Cardiac muscle cell (in vitro differentiated cells and primary cell): ENCODE data around the gene PLD1. TPM values are rescaled to one million over a fixed set of nuclear protein-coding genes. Genes with fewer than 3 reads are reported as not detected.

Source experiments
- DNase-seq, 2 donors: peaks; one replicate each; pipeline versions ENCODE4 v3.0.0 to v3.0.0-alpha.2; 2010 to 2017; ENCODE audit warnings: low read depth in 1 of 2, low spot score in 1 of 2
- H3K27ac ChIP-seq: fragments of 200-600 bp; sonication (generic); 2 replicates; pipeline ENCODE4 v1.5.1; 2016
- H3K27me3 ChIP-seq: fragments of 200-600 bp; sonication (generic); 2 replicates; pipeline ENCODE4 v1.6.0; 2016; ENCODE audit warnings: control low read depth
- H3K36me3 ChIP-seq: fragments of 200-600 bp; sonication (generic); 2 replicates; pipeline ENCODE4 v1.5.1; 2016; ENCODE audit warnings: control low read depth
- H3K4me1 ChIP-seq: fragments of 200-600 bp; sonication (generic); 2 replicates; pipeline ENCODE4 v1.8.1; 2017; ENCODE audit warnings: low read depth, mild to moderate bottlenecking, mixed run types
- H3K4me3 ChIP-seq: fragments of 200-600 bp; sonication (generic); 2 replicates; pipeline ENCODE4 v1.5.1; 2016; ENCODE audit warnings: mild to moderate bottlenecking
- H3K9me3 ChIP-seq: fragments of 200-600 bp; sonication (generic); 2 replicates; pipeline ENCODE4 v1.5.1; 2017; ENCODE audit warnings: low read depth, mild to moderate bottlenecking, control low read depth
- CTCF ChIP-seq: IDR thresholded peaks from 2 replicates; pipeline ENCODE4 v1.5.1; 2012; ENCODE audit warnings: low read depth, mild to moderate bottlenecking, low read length
- polyA plus RNA-seq: library from polyadenylated mRNA; unstranded; fragments of >200 nt; fragmentation: Nextera tagmentation; extraction: Ambion mirVana; gene quantifications from 2 replicates; pipeline ENCODE4 v1.2.1, GENCODE V29; 2016
- total RNA-seq: library from RNA; depleted of rRNA; stranded (reverse); fragments of >200 nt; gene quantifications from 2 replicates; pipeline ENCODE4 v1.2.3, GENCODE V29; 2016

The PLD1 gene
- total and polyA plus RNA-seq, 2 experiments from 2014 or later: 18.3 to 35.1 TPM

GRCh38 chr3:171704002-171704401 is 106.3 kb downstream of the PLD1 start:
- Histone ChIP-seq H3K9me3 (no peaks in the 10 kb centered on the region), H3K27me3 (no peaks in the 10 kb centered on the region), H3K4me3 (no peak overlapping the region), H3K36me3 (peaks cover 5% of the 10 kb centered on the region), H3K4me1 (no peaks in the 10 kb centered on the region), H3K27ac (no peak overlapping the region)
- DNase-seq: peak in 1 of 2 donors; percentile 65
- peak; percentile 74 for TF ChIP-seq CTCF

GRCh38 chr3:171703144-171703543 is 107.1 kb downstream of the PLD1 start:
- TF ChIP-seq CTCF: no peak
- Histone ChIP-seq H3K9me3 (no peaks in the 10 kb centered on the region), H3K27ac (no peak overlapping the region), H3K4me1 (no peaks in the 10 kb centered on the region), H3K4me3 (no peak overlapping the region), H3K36me3 (no peaks in the 10 kb centered on the region), H3K27me3 (no peaks in the 10 kb centered on the region)
- no peak for DNase-seq

GRCh38 chr3:171700653-171701052 is 109.6 kb downstream of the PLD1 start:
- Histone ChIP-seq H3K4me1 (peaks cover 6% of the 10 kb centered on the region), H3K9me3 (no peaks in the 10 kb centered on the region), H3K36me3 (no peaks in the 10 kb centered on the region), H3K27ac (no peak overlapping the region), H3K4me3 (no peak overlapping the region), H3K27me3 (no peaks in the 10 kb centered on the region)
- TF ChIP-seq CTCF: no peak
- DNase-seq: no peak

GRCh38 chr3:171700157-171700556 is 110.1 kb downstream of the PLD1 start:
- H3K27me3 ChIP-seq: no peaks in the 10 kb centered on the region
- TF ChIP-seq CTCF: no peak
- H3K9me3 ChIP-seq: no peaks in the 10 kb centered on the region
- DNase-seq: peak in 1 of 2 donors; percentile 11
- no peaks in the 10 kb centered on the region for H3K36me3 ChIP-seq
- H3K4me3 ChIP-seq: no peak overlapping the region
- H3K27ac ChIP-seq: no peak overlapping the region
- H3K4me1 ChIP-seq: peaks cover 6% of the 10 kb centered on the region

- peak in 1 of 2 donors; percentile 47 for DNase-seq
- no peaks in the 10 kb centered on the region for H3K27me3 ChIP-seq
- no peak overlapping the region for H3K4me3 ChIP-seq
- H3K36me3 ChIP-seq: no peaks in the 10 kb centered on the region
- H3K4me1 ChIP-seq: peaks cover 6% of the 10 kb centered on the region
- H3K9me3 ChIP-seq: no peaks in the 10 kb centered on the region
- H3K27ac ChIP-seq: no peak overlapping the region
- no peak for TF ChIP-seq CTCF
Observed at GRCh38 chr3:171699601-171700000, 110.7 kb downstream of the PLD1 start.

GRCh38 chr3:171696805-171697204 is 113.5 kb downstream of the PLD1 start:
- no peak for DNase-seq
- H3K9me3 ChIP-seq: no peaks in the 10 kb centered on the region
- H3K36me3 ChIP-seq: no peaks in the 10 kb centered on the region
- peaks cover 6% of the 10 kb centered on the region for H3K4me1 ChIP-seq
- no peak for TF ChIP-seq CTCF
- no peaks in the 10 kb centered on the region for H3K27me3 ChIP-seq
- no peak overlapping the region for H3K27ac ChIP-seq
- H3K4me3 ChIP-seq: no peak overlapping the region
